Measurements from ENCODE around the gene RNF224. TPM values are rescaled to one million over a fixed set of nuclear protein-coding genes. Genes with fewer than 3 reads are reported as not detected.

RNF224 gene
- polyA plus RNA-seq, 1 donor (not counting 4 experiments of a cell fraction or from before 2014, with no cell fraction given), result not detected

DNA sequence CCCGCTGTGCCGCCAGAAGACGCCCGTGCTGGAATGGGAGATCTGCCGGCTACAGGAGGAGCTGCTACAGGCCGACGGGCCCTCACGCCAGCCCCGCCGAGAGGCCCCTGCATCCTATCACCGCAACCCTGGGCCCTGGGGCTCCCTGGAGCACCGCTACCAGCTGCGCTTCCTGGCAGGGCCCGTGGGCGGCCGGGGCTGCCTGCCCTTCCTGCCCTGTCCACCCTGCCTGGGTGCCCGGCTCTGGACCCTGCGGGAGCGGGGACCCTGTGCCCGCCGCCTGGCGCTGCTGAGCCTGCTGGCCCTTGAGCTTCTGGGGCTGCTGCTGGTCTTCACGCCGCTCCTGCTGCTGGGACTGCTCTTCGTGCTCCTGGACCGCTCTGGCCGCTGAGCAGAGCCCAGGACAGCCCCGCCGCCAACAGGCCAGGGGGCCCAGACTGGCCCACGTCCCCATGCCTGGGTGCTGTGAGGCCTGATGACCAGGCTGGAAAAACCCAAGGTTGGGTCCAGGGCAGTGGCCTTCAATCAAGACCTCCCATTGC lies 9.0 kb upstream of the RNF224 start:
- Histone ChIP-seq H3K9me1 (ENCODE audit: control insufficient read depth, extremely low read depth, insufficient read depth, low read length) (no peaks in the 10 kb centered on the region), H3K79me2 (ENCODE audit: control insufficient read depth, insufficient read depth, low read length) (no peaks in the 10 kb centered on the region), H3K9ac (ENCODE audit: control insufficient read depth, extremely low read depth, insufficient read depth, low read length) (no peak overlapping the region), H3K4me3 (ENCODE audit: control insufficient read depth in 2 of 3, extremely low read depth in 1 of 3, insufficient read depth in 2 of 3, low read depth in 1 of 3, low read length in 3 of 3) (no peak overlapping the region), H4K20me1 (ENCODE audit: control insufficient read depth, extremely low read depth, insufficient read depth, low read length) (no peaks in the 10 kb centered on the region), H2AFZ (ENCODE audit: control insufficient read depth, low read length) (no peak overlapping the region), H3K4me1 (ENCODE audit: control insufficient read depth, extremely low read depth, insufficient read depth, low read length) (peaks cover 26% of the 10 kb centered on the region), H3K27ac (ENCODE audit: control insufficient read depth, insufficient read depth, low read length) (no peak overlapping the region), H3K4me2 (ENCODE audit: control insufficient read depth, extremely low read depth, insufficient read depth, low read depth, low read length) (peak overlapping the region; percentile 79), H3K9me3 (ENCODE audit: control insufficient read depth, low read depth, low read length) (no peaks in the 10 kb centered on the region), H3K36me3 (ENCODE audit: control insufficient read depth in 2 of 2, extremely low read depth in 1 of 2, insufficient read depth in 2 of 2, low read length in 2 of 2) (peaks cover 3 to 13% of the 10 kb centered on the region in 2 experiments), H3K27me3 (ENCODE audit: control insufficient read depth, extremely low read depth, insufficient read depth, low read length) (no peaks in the 10 kb centered on the region)
- TF ChIP-seq, protein P1, sequence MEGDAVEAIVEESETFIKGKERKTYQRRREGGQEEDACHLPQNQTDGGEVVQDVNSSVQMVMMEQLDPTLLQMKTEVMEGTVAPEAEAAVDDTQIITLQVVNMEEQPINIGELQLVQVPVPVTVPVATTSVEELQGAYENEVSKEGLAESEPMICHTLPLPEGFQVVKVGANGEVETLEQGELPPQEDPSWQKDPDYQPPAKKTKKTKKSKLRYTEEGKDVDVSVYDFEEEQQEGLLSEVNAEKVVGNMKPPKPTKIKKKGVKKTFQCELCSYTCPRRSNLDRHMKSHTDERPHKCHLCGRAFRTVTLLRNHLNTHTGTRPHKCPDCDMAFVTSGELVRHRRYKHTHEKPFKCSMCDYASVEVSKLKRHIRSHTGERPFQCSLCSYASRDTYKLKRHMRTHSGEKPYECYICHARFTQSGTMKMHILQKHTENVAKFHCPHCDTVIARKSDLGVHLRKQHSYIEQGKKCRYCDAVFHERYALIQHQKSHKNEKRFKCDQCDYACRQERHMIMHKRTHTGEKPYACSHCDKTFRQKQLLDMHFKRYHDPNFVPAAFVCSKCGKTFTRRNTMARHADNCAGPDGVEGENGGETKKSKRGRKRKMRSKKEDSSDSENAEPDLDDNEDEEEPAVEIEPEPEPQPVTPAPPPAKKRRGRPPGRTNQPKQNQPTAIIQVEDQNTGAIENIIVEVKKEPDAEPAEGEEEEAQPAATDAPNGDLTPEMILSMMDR (optimal IDR thresholded peaks at IDR 0.05 in 1 of 3, IDR thresholded peaks at IDR 0.05 in 1 of 3, conservative IDR thresholded peaks at IDR 0.05 in 1 of 3; ENCODE audit: extremely low read depth in 1 of 3, insufficient read depth in 2 of 3, low read length in 3 of 3), result no peak
- TF ChIP-seq EZH2 (IDR thresholded peaks at IDR 0.05; ENCODE audit: low read length), result no peak
- DNase-seq (ENCODE audit: low read depth, low spot score) (no peak), FAIRE-seq (no peak)
- dilution Hi-C loops (cut with MboI; ENCODE audit: extremely low pct_ligation_motif_present, low sequenced_read_pairs), result no loop called here

GRCh38 chr9:137218754-137219271 lies 8.5 kb upstream of the RNF224 start:
- Histone ChIP-seq H3K9me1 (ENCODE audit: control insufficient read depth, extremely low read depth, insufficient read depth, low read length) (no peaks in the 10 kb centered on the region), H3K36me3 (ENCODE audit: control insufficient read depth in 2 of 2, extremely low read depth in 1 of 2, insufficient read depth in 2 of 2, low read length in 2 of 2) (peaks cover 3 to 12% of the 10 kb centered on the region in 2 experiments), H3K79me2 (ENCODE audit: control insufficient read depth, insufficient read depth, low read length) (no peaks in the 10 kb centered on the region), H3K9ac (ENCODE audit: control insufficient read depth, extremely low read depth, insufficient read depth, low read length) (no peak overlapping the region), H3K9me3 (ENCODE audit: control insufficient read depth, low read depth, low read length) (no peaks in the 10 kb centered on the region), H3K27ac (ENCODE audit: control insufficient read depth, insufficient read depth, low read length) (no peak overlapping the region), H4K20me1 (ENCODE audit: control insufficient read depth, extremely low read depth, insufficient read depth, low read length) (no peaks in the 10 kb centered on the region), H2AFZ (ENCODE audit: control insufficient read depth, low read length) (no peak overlapping the region), H3K4me1 (ENCODE audit: control insufficient read depth, extremely low read depth, insufficient read depth, low read length) (peaks cover 27% of the 10 kb centered on the region), H3K4me2 (ENCODE audit: control insufficient read depth, extremely low read depth, insufficient read depth, low read depth, low read length) (no peak overlapping the region), H3K4me3 (ENCODE audit: control insufficient read depth in 2 of 3, extremely low read depth in 1 of 3, insufficient read depth in 2 of 3, low read depth in 1 of 3, low read length in 3 of 3) (no peak overlapping the region), H3K27me3 (ENCODE audit: control insufficient read depth, extremely low read depth, insufficient read depth, low read length) (no peaks in the 10 kb centered on the region)
- DNase-seq (ENCODE audit: low read depth, low spot score), result no peak
- TF ChIP-seq, protein P1 (optimal IDR thresholded peaks at IDR 0.05 in 1 of 3, IDR thresholded peaks at IDR 0.05 in 1 of 3, conservative IDR thresholded peaks at IDR 0.05 in 1 of 3; ENCODE audit: extremely low read depth in 1 of 3, insufficient read depth in 2 of 3, low read length in 3 of 3), result no peak
- TF ChIP-seq EZH2 (IDR thresholded peaks at IDR 0.05; ENCODE audit: low read length), result no peak
- dilution Hi-C loops (cut with MboI; ENCODE audit: extremely low pct_ligation_motif_present, low sequenced_read_pairs), result no loop called here
- no peak for FAIRE-seq
